HCT116 (cell line): ENCODE results near the gene UTS2B.

Experiments
- EZH2 ChIP-seq: fragments of 200-600 bp; sonication (generic); IDR thresholded peaks from 2 replicates; pipeline ENCODE4 v1.6.1; 2017; ENCODE audit warnings: antibody characterized with exemption, mixed run types
- FOSL1 ChIP-seq: IDR thresholded peaks from 2 replicates; pipeline ENCODE4 v1.6.1; 2012; ENCODE audit warnings: low read depth
- JUND ChIP-seq: IDR thresholded peaks from 2 replicates; pipeline ENCODE4 v1.6.1; 2012
- POLR2A ChIP-seq: IDR thresholded peaks from 2 replicates; pipeline ENCODE4 v1.7.0; 2011; ENCODE audit warnings: borderline replicate concordance; ENCODE audit not compliant: insufficient read depth, insufficient read length; ENCODE audit errors: extremely low read depth
- POLR2AphosphoS5 ChIP-seq: IDR thresholded peaks from 2 replicates; pipeline ENCODE4 v1.6.1; 2011; ENCODE audit warnings: mild to moderate bottlenecking, low read depth, low read length, moderate library complexity
- RAD21 ChIP-seq: IDR thresholded peaks from 2 replicates; pipeline ENCODE4 v1.6.1; 2012; ENCODE audit warnings: low read depth, mild to moderate bottlenecking
- SP1 ChIP-seq: IDR thresholded peaks from 2 replicates; pipeline ENCODE4 v1.6.1; 2012; ENCODE audit warnings: low read depth
- YY1 ChIP-seq: IDR thresholded peaks from 2 replicates; pipeline ENCODE4 v1.6.1; 2011; ENCODE audit warnings: low read length, low read depth, moderate library complexity, mild to moderate bottlenecking; ENCODE audit not compliant: insufficient replicate concordance; ENCODE audit errors: extremely low read depth
- TF ChIP-seq, protein P1 (sequence below), 3 experiments: fragments of 200-600 bp in 1 of 3; sonication (generic) in 1 of 3; IDR thresholded peaks in 2 of 3; conservative IDR thresholded peaks in 1 of 3; 2 replicates each; pipeline ENCODE4 v1.5.1; 2012 to 2017; ENCODE audit warnings: low read depth in 2 of 3, low read length in 2 of 3, antibody characterized with exemption in 1 of 3, borderline replicate concordance in 1 of 3, control low read depth in 1 of 3, mild to moderate bottlenecking in 1 of 3, mixed read lengths in 1 of 3, mixed run types in 1 of 3, moderate library complexity in 1 of 3; ENCODE audit not compliant: insufficient read depth in 1 of 3
- TF ChIP-seq, protein P2 (sequence below): IDR thresholded peaks from 2 replicates; pipeline ENCODE4 v1.6.1; 2012

DNA sequence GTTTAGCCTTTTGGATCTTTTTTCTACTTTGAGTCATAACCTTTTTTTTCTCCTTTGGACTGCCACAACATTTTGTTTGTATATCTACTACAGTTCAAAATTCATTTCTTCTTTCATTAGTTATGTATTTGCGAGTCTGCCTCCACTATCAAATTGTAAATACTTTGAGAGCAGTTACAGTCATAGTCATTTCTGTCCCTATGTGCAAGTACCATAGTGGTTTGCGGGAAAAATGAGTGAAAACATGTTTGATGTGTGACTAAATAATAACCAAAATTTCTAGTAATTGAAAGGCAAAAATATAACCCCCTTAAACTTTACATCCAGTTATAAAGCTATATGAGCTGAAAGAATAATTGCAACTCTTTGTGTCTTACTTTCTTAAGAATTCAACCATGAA is 46.9 kb downstream of the UTS2B start:
- TF ChIP-seq, protein P1, sequence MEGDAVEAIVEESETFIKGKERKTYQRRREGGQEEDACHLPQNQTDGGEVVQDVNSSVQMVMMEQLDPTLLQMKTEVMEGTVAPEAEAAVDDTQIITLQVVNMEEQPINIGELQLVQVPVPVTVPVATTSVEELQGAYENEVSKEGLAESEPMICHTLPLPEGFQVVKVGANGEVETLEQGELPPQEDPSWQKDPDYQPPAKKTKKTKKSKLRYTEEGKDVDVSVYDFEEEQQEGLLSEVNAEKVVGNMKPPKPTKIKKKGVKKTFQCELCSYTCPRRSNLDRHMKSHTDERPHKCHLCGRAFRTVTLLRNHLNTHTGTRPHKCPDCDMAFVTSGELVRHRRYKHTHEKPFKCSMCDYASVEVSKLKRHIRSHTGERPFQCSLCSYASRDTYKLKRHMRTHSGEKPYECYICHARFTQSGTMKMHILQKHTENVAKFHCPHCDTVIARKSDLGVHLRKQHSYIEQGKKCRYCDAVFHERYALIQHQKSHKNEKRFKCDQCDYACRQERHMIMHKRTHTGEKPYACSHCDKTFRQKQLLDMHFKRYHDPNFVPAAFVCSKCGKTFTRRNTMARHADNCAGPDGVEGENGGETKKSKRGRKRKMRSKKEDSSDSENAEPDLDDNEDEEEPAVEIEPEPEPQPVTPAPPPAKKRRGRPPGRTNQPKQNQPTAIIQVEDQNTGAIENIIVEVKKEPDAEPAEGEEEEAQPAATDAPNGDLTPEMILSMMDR (IDR thresholded peaks at IDR 0.05 in 2 of 3, conservative IDR thresholded peaks at IDR 0.05 in 1 of 3; ENCODE audit: borderline replicate concordance in 1 of 3, insufficient read depth in 1 of 3, low read depth in 2 of 3, low read length in 2 of 3) = no peak
- no peak for TF ChIP-seq POLR2A
- TF ChIP-seq FOSL1 = no peak
- no peak for TF ChIP-seq SP1
- no peak for TF ChIP-seq EZH2
- TF ChIP-seq JUND = no peak
- TF ChIP-seq, protein P2, sequence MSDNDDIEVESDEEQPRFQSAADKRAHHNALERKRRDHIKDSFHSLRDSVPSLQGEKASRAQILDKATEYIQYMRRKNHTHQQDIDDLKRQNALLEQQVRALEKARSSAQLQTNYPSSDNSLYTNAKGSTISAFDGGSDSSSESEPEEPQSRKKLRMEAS = no peak
- no peak for TF ChIP-seq YY1
- no peak for TF ChIP-seq POLR2AphosphoS5
- no peak for TF ChIP-seq RAD21
